CD4-positive, alpha-beta T cell (primary cell): ENCODE data around the gene C8G. TPM values are rescaled to one million over a fixed set of nuclear protein-coding genes. Genes with fewer than 3 reads are reported as not detected.

Source experiments
- ATAC-seq: fragments of 200-7000 bp; cut with Tn5 transposase; one replicate; pipeline ENCODE4 v1.10.0; 2022; ENCODE audit warnings: mild to moderate bottlenecking; ENCODE audit not compliant: poor library complexity
- CTCF ChIA-PET: fragments of 350-600 bp; sonication (Branson Sonifier 250); formaldehyde crosslinking; loops from one replicate; lab custom pipeline; 2021; ENCODE audit warnings: antibody characterized with exemption, inconsistent platforms; lab: Charles Lee
- POLR2A ChIA-PET: fragments of 350-600 bp; sonication (Branson Sonifier 250); formaldehyde crosslinking; loops from one replicate; lab custom pipeline; 2021; ENCODE audit warnings: antibody characterized with exemption, inconsistent platforms; lab: Charles Lee
- DNase-seq, 14 experiments: peaks; one replicate each; pipeline ENCODE4 v3.0.0-alpha.2; 2013 to 2020; ENCODE audit warnings: mixed read lengths in 2 of 14
- H3K27ac ChIP-seq, 2 donors: one replicate each; pipeline versions ENCODE4 v1.5.1 to v1.7.0; 2013; ENCODE audit warnings: low read length in 2 of 2, low read depth in 1 of 2, mild to moderate bottlenecking in 1 of 2
- H3K27me3 ChIP-seq, 2 experiments: 1 replicate in 1 of 2; 2 replicates in 1 of 2; pipeline versions ENCODE4 v1.6.1 to v1.7.0; 2013; ENCODE audit warnings: low read length in 2 of 2, control low read depth in 1 of 2, mild to moderate bottlenecking in 1 of 2, moderate library complexity in 1 of 2; ENCODE audit not compliant: insufficient read depth in 2 of 2, control insufficient read depth in 1 of 2
- H3K36me3 ChIP-seq: one replicate; pipeline ENCODE4 v1.6.1; 2013; ENCODE audit warnings: low read length, control low read depth; ENCODE audit not compliant: insufficient read depth
- H3K4me1 ChIP-seq: one replicate; pipeline ENCODE4 v1.6.1; 2013; ENCODE audit warnings: low read length, control low read depth; ENCODE audit not compliant: insufficient read depth
- H3K4me3 ChIP-seq: one replicate; pipeline ENCODE4 v1.5.1; 2013; ENCODE audit warnings: mild to moderate bottlenecking, low read length, moderate library complexity
- H3K9me3 ChIP-seq, 2 experiments: 1 replicate in 1 of 2; 2 replicates in 1 of 2; pipeline versions ENCODE4 v1.6.1 to v1.7.0; 2013; ENCODE audit warnings: low read length in 2 of 2, mild to moderate bottlenecking in 2 of 2, control low read depth in 1 of 2, moderate library complexity in 1 of 2; ENCODE audit not compliant: control insufficient read depth in 1 of 2, insufficient read depth in 1 of 2
- H3K27ac Mint-ChIP-seq: one replicate; pipeline ENCODE4 v1.8.0; 2020; ENCODE audit warnings: mixed read lengths
- H3K27me3 Mint-ChIP-seq: one replicate; pipeline ENCODE4 v1.8.0; 2021; ENCODE audit warnings: mixed read lengths
- H3K36me3 Mint-ChIP-seq: one replicate; pipeline ENCODE4 v1.8.0; 2021; ENCODE audit warnings: low read depth, mixed read lengths
- H3K4me1 Mint-ChIP-seq: one replicate; pipeline ENCODE4 v1.8.0; 2021; ENCODE audit warnings: low read depth, mixed read lengths
- H3K4me3 Mint-ChIP-seq: one replicate; pipeline ENCODE4 v1.8.0; 2020; ENCODE audit warnings: mild to moderate bottlenecking, mixed read lengths
- H3K9me3 Mint-ChIP-seq: one replicate; pipeline ENCODE4 v1.8.0; 2020; ENCODE audit warnings: mixed read lengths
- CTCF ChIP-seq: fragments of 200-600 bp; IDR thresholded peaks from one replicate; pipeline ENCODE4 v1.8.0; 2022; ENCODE audit warnings: antibody characterized with exemption, mild to moderate bottlenecking
- intact Hi-C, 2 experiments: fragments of 100-400 bp; cut with DNase I in 1 of 2; cut with micrococcal nuclease in 1 of 2; formaldehyde crosslinking; loops; one replicate each; pipeline versions ENCODE4 v1.15.1 to v1.9.0; 2023 to 2025; cut with DNase I, micrococcal nuclease
- total RNA-seq, 174 experiments: library from RNA in 2 of 174; stranded (reverse) in 2 of 174; gene quantifications; one replicate each; pipeline ENCODE4 v1.2.3 and lab custom pipeline; 2021 to 2026

The C8G gene
- total RNA-seq, 2 experiments from 2014 or later: not detected

DNA sequence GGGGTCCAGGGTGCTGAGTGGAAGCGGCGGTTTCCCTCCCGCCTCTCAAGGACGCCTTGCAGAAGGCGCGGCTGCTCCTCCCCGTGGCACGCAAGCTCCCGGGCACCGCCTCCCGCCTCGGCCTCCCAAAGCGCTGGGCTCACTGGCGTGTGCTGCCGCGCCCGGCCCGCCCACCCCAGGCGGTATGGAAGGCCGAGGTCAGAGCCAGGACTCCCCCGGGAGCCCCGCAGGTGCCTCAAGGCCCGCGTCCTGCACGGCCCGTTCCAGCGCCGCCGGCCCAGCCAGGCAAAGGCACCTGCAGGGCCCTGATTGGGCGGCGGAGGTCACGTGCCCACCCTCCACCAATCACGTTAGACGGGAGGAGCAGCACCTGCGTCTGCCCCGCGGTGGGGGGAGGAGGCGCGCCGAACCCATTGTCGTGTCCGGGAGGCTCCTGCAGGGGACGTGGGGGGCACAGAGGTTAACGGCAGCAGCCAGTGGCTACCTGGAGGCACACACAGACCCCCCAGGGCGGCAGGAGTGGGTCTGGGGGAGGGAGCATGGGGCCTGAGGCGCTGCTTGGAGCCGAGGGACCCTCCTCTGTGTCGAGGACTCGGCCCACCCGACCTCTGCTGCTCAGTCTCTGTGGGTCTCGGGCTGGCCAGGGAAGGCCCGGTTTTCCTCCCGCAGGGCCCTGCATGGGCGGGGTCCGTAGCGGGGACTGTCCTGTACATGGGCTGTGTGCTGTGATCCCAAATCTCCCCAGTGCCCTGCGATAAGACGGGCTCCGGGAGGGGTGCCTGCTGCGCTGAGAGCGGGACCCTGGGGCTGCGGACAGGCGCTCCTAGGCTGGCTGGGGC is 5.0 kb downstream of the C8G start:
- H3K27ac ChIP-seq: peak overlapping the region; percentile 56 to 75
- Mint-ChIP-seq H3K27ac (peak overlapping the region; percentile 86), H3K9me3 (no peaks in the 10 kb centered on the region), H3K4me3 (peak overlapping the region; percentile 83), H3K4me1 (peaks cover 5% of the 10 kb centered on the region), H3K36me3 (no peaks in the 10 kb centered on the region), H3K27me3 (no peaks in the 10 kb centered on the region)
- peak; percentile 42 for TF ChIP-seq CTCF
- intact Hi-C loops: loop anchor here (2.0 to 10.0 kb wide), 4 partner anchors 43 to 825 kb away; partner anchors contain the start of genes ABCA2 (in 1 of the 2), AJM1 (in 1 of the 2), PAXX (in 1 of the 2) and PHPT1 (in 1 of the 2)
- no peaks in the 10 kb centered on the region for H3K36me3 ChIP-seq
- peak overlapping the region; percentile 69 for H3K4me3 ChIP-seq
- no peaks in the 10 kb centered on the region for H3K9me3 ChIP-seq
- DNase-seq (peak; percentile 93 to 97 (median 96)), ATAC-seq (peak; percentile 97)
- POLR2A ChIA-PET: interaction anchor here (1.0 to 2.3 kb wide), 2 partner anchors 24 to 42 kb away, joined by 3 to 9 read pairs; partner anchors contain the start of gene PAXX
- H3K27me3 ChIP-seq: no peaks in the 10 kb centered on the region
- peaks cover 38% of the 10 kb centered on the region for H3K4me1 ChIP-seq
- CTCF ChIA-PET: no interaction called here

GRCh38 chr9:136950656-136951276 is 5.7 kb downstream of the C8G start:
- ATAC-seq (no peak), DNase-seq (no peak)
- peak overlapping the region; percentile 82 for H3K4me3 Mint-ChIP-seq
- peak overlapping the region; percentile 69 for H3K4me3 ChIP-seq
- H3K27ac Mint-ChIP-seq: peak overlapping the region; percentile 86
- ChIA-PET CTCF (no interaction called here), POLR2A (interaction anchor here (1.0 to 2.3 kb wide), 2 partner anchors 9 to 42 kb away, joined by 4 to 9 read pairs; partner anchors contain the start of gene PAXX)
- TF ChIP-seq CTCF: no peak
- H3K9me3 Mint-ChIP-seq: no peaks in the 10 kb centered on the region
- no peaks in the 10 kb centered on the region for H3K36me3 Mint-ChIP-seq
- H3K4me1 ChIP-seq: peaks cover 30% of the 10 kb centered on the region
- H3K27me3 ChIP-seq: no peaks in the 10 kb centered on the region
- no peaks in the 10 kb centered on the region for H3K36me3 ChIP-seq
- H3K27ac ChIP-seq: no peak overlapping the region
- H3K27me3 Mint-ChIP-seq: no peaks in the 10 kb centered on the region
- H3K4me1 Mint-ChIP-seq: peaks cover 5% of the 10 kb centered on the region
- no peaks in the 10 kb centered on the region for H3K9me3 ChIP-seq
- intact Hi-C loops: loop anchor here in 1 of 2 experiments (2.0 to 10.0 kb wide), 3 partner anchors 42 to 826 kb away; partner anchors contain the start of genes ABCA2 and PAXX

- POLR2A ChIA-PET: interaction anchor here (1.0 to 2.3 kb wide), 3 partner anchors 8 to 84 kb away, joined by 3 to 9 read pairs (median 4); partner anchors contain the start of gene PAXX
- ATAC-seq: no peak
- H3K9me3 Mint-ChIP-seq: peaks cover 2% of the 10 kb centered on the region
- Histone ChIP-seq H3K9me3 (no peaks in the 10 kb centered on the region), H3K36me3 (no peaks in the 10 kb centered on the region), H3K27me3 (no peaks in the 10 kb centered on the region), H3K4me1 (peaks cover 31% of the 10 kb centered on the region), H3K27ac (no peak within 1 kb of the TSS), H3K4me3 (no peak within 1 kb of the TSS)
- peak in 1 of 14 experiments; percentile 5 for DNase-seq
- TF ChIP-seq CTCF: no peak
- intact Hi-C loops: loop anchor here in 1 of 2 experiments (2.0 to 10.0 kb wide), 3 partner anchors 41 to 827 kb away; partner anchors contain the start of genes ABCA2 and PAXX
- CTCF ChIA-PET: no interaction called here
- peak within 1 kb of the TSS; percentile 86 for H3K27ac Mint-ChIP-seq
- H3K27me3 Mint-ChIP-seq: no peaks in the 10 kb centered on the region
- H3K4me1 Mint-ChIP-seq: peaks cover 5% of the 10 kb centered on the region
- no peaks in the 10 kb centered on the region for H3K36me3 Mint-ChIP-seq
- H3K4me3 Mint-ChIP-seq: no peak within 1 kb of the TSS
These were observed 6.7 kb downstream of the C8G start, which contains the start of gene LCN12 for GRCh38 chr9:136951541-136952320. Gene LCN12, plus strand, starts transcription at chr9:136952273. Its CDS starts 55 bp downstream, at chr9:136952328.
